Activated CD4-positive, alpha-beta T cell treated with anti-CD3 and anti-CD28 coated beads, Interleukin-2, amount 50 U/mL, for 4 hours (primary cell): ENCODE measurements around the gene FSTL3.

Experiments
- DNase-seq, 2 experiments: peaks; one replicate each; pipeline ENCODE4 v3.0.0-alpha.2; 2020

The FSTL3 gene

DNA sequence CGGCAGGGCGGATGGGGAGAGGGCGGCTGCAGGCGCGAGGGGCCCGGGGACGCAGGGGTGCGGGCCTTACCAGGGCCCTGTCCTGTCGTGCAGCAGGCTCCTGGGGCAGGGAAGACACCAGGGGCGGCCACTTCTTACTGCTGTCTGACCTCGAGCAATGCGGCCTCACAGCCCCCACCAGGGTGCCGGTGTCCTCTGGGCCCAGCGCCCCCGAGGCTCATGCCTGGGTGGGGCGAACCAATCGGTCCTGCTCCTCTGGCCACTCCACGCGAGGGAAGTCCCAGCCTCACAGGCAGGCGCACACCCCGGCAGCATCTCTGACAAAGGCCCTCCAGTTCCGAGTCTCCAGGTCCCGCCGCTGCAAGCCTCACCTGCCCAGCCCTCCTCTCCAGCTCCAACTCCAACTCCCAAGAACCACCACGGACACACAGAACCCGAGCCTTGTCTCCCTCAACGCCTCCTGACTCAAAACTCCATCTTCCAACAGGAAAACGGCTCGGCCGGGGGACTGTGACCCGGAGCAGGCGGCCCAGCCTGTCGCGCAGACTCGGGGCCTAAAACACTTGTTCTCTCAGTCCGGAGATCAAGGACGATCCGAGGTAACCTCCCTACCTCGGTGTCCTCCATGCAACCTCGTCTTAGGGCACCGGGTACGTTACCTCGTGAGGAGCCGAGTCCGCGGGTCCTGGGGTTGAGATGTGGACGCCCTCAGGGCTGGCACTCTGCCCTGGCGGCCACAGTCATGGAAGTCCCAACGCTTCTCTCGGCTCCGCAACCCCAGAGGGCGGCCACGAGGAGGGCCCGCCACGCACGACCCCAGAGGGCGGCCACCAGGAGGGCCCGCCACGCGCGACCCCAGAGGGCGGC, 30.0 kb upstream of the FSTL3 start:
- DNase-seq, result no peak

DNA sequence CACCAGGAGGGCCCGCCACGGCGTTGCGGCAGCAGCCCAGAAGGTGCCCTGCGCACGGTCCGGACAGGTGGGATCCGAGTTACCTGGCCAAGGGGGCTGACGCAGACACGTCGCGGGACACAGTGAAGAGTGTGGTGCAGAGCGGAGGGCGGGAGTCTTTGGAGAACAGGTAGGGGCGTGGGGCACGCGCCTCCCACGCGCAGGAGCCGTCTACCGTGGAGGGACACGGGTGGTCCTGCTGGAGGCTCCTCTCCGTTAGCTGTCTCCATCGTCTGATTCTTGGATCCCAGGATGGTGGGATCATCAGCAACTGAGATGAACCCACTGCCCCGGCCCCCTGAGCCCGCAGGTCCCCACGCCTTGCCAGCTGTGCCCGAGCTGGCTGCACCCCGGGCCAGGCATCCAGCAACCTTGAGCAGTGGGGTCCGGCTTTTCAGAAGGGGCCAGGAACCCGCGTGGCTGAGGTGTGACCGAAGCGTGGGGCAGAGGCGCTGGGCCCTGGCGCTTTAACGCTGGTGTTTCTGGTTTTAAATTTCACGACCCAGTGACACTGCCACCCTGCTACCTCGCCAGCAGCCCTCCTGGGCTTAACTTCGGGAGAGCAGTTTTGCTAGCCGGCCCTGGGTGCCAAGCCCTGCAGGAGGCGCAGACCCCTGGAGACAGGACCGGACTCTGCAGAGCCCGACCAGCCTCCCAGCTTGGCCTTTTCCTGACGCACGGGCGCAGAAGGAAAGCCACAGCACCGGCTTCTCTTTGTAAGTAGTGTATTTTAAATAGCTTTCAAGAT, 29.2 kb upstream of the FSTL3 start:
- no peak for DNase-seq

DNA sequence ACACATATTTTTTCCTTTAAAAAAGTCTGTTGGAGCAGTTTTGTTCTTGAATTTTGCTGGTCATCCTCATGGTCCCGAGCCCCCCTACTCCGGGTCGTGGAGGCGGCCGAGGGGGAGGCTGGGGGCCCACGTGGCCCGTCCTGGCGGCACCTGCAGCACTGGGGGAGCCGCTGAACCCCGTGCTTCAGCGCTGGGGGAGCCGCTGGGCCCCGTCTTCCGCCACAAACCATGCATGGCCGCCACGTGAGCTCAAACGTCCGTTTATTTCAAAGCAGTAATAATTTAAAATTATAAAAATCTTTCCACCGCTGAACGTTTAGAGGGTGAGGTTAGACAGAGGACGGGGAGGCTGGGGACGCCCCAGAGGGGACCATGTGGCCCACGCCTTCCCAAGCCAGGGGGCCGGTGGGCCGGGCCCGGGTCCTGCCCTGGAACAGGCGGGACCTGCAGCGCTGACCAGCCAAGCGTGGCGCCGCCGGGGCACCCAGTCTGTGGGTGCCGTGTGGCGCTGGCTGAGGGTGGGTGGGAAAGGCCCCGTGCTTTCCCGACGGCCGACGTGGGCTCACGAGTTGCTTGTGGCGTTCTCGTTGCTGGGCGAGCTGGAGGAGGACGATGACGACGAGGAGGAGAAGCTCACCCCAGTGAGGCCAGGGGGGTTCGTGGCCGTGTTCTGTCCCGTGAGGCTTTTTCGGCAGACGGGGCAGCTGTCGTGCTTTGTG, 28.5 kb upstream of the FSTL3 start:
- DNase-seq, result no peak

DNA sequence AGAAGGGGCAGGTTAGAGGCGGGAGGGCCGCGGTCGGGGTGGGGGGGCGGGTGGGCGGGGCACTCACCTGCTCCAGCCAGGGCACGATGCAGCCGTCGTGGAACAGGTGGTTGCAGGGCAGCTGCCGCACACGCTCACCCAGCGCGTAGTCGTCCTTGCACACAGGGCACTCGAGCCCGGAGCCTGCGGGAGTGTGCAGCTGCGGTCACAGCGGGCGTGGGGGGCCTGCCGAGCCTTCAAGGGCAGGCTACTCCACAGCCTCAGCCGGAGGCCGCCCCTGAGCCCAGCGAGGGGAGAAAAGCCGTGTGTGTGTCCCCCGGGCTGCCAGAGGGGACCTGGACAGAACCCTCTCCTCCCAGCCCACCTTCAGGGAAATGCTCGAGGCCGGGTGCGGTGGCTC, 27.9 kb upstream of the FSTL3 start:
- DNase-seq, result no peak

DNA sequence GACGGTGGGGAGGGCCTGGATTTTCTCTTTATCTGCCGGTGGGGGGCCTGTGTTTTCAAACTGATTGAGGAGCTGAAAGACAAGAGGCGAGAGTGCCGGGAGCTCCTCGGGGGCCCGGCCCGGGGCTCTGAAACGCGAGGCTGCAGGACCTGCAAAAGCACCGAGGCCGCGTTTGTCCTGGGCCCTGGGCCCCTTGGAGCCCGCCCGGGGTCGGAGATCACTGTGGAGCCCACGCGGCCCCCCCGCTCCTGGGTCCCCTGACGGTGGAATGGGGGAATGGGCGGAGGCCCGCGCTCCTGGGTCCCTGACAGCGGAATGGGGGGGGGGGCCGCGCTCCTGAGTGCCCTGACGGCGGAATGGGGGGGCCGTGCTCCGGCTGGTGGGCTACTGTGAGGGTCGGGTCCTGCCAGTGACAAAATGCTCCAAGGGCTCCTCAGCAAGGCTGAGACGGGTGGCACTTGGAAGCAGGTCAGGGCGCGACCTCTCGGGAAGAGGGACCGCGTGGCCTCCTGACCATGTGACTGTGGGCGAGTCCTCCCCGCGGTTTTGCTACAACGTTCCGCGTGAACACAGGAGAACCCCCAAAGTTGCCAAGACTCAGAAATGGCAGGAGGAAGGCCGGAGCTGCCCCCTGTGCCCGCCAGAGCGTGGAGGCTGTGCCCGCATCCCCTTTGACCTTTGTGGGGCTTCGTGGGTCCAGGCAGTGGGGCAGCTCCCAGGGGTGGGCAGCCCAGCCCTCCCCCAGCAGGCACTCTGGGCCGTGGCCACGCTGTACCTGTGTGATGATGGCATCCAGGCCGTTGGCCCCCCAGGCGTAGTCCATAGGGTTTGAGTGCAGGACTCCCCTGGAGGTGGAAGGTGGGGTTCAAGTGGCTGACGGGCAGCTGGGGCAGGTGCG, 27.0 kb upstream of the FSTL3 start:
- no peak for DNase-seq

DNA sequence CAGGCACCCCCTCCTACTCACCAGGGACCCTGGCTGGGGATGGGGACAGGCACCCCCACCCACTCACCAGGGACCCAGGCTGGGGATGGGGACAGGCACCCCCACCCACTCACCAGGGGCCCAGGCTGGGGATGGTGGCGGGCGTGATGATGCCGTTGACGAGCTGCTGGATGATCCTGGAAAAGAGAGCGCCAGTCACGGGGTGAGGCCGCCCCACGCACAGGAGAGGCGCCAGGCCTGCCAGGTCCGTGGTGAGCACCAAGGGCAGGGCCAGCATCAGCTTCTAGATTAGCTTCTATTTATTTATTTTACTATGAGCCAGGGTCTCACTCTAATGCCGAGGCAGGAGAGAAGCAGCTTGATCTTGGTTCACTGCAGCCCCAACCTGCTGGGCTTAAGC, 26.1 kb upstream of the FSTL3 start:
- no peak for DNase-seq

DNA sequence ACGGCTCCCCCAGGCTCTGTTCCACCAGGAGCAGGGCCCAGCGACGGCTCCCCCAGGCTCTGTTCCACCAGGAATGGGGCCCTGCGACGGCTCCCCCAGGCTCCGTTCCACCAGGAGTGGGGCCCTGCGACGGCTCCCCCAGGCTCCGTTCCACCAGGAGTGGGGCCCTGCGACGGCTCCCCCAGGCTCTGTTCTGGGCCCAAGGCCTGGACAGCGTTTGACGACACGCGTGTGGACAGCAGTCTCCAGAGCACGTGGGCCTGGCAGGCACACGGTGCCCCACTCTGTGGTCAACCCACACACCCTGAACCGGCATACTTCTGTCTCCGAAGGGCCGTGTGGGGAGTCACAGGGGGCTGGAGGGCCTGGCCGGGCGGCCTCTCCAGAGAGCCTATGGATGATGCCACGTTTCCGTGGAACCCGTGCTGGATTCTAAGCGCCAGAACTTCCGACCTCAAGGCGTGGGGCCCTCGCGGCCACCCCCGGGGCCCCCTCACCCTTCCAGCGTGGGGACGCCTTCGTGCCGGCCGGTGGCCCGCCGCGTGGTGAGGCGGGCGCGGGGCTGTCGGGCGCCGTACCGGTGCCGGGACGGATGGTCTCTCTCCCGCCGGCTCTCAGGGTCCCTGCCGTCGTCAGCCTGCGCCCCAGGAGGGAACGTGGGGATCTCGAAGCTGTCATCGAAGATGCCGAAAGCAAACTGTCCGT, 24.9 kb upstream of the FSTL3 start:
- DNase-seq, result no peak

DNA sequence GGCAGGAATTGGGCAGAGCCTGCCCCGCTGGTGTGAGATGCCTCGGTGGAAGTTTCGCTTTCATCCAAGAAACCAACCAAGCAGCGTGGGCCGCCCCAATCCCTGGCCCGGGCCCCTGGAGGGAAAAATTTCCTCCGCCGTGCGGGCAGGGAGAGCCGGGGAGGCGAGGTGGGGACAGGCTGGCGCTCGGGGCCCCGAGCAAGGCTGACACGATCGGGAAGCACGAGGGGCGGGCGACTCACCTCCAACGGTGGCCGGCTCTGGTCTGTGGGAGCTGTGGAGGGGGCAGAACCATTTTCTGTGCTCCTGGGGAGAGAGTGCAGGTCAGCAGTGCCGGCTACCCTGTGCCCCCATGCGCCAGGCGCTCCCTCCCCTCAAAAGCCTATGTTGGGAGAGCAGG, 24.2 kb upstream of the FSTL3 start:
- DNase-seq, result no peak

DNA sequence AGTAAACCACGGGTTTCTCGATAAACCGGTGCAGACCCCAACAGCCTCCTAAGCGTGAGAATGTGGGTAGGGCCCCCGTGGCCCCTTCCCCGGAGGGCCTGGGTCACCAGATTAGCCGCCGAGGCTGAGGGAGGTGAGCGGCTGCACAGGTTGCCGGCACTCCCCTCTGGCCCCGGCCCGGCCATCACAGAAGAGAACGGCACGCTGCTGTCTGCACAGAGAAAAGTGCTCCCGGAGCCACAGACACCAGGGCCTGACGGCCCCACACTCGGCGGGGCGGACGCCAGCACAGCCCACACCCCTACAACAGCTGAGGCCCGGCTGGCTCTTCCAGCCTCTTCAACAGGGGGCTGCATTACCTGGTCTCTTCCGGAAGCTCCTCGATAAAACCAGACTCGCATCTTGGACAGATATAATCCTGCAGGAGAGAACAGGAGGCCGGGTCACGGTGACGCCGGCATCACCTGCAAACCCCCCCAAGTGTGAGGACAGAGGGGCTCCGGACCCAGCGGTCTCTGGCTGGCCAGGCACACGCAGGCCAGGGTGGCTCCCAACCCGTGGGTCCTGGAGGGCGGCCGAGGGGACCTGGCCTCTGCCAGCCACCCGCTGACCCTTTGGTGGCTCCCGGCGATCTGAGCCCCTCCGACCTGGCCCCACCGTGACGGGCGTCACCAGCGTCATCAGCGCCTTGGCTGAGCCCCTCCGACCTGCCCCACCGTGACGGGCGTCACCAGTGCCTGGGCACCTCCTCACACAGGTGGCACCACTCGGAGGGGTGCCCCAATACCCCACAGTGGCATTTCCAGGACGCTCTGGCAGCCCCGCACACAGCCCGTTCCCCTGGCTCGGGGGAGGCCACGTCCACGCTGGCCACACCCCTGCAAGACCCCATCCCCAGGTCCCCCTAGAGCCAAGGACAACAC, 23.5 kb upstream of the FSTL3 start:
- no peak for DNase-seq

DNA sequence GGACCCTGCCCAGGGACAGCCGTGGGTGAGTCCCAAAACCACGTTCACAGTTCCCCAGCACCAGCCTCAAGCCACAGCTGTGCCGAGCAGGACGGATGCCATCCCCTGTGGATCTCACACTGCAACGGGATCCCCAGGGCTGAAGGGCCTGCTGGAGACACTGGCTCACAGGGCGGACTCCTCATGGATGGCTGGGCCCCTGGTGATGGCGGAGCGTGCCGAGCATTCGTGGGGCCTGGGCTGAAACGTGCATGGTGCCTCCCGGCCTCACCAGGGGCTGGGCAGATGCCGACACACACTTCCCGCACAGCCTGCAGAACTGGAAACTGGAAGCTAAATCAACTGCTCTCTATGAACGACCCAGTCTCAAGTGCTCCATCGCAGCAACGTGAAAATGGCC, 22.8 kb upstream of the FSTL3 start:
- DNase-seq, result no peak

DNA sequence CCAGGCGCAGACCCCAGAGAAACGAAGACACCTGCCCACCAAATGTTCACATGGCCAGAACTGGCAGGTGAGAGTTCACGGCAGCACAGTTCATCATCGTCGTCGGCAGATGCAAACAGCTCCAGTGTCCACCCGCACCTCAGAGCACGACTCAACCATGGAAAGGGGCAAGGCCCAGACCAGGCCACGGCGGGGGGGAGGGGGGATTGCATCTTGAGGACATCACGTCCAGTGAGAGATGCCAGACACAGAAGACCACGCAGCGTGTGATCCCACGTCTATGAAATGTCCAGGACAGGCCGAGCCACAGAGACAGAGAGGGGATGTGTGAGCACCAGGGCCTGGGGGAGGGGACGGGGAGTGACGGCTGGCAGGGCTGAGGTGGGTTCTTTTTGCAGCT, 20.5 kb upstream of the FSTL3 start:
- DNase-seq, result no peak

DNA sequence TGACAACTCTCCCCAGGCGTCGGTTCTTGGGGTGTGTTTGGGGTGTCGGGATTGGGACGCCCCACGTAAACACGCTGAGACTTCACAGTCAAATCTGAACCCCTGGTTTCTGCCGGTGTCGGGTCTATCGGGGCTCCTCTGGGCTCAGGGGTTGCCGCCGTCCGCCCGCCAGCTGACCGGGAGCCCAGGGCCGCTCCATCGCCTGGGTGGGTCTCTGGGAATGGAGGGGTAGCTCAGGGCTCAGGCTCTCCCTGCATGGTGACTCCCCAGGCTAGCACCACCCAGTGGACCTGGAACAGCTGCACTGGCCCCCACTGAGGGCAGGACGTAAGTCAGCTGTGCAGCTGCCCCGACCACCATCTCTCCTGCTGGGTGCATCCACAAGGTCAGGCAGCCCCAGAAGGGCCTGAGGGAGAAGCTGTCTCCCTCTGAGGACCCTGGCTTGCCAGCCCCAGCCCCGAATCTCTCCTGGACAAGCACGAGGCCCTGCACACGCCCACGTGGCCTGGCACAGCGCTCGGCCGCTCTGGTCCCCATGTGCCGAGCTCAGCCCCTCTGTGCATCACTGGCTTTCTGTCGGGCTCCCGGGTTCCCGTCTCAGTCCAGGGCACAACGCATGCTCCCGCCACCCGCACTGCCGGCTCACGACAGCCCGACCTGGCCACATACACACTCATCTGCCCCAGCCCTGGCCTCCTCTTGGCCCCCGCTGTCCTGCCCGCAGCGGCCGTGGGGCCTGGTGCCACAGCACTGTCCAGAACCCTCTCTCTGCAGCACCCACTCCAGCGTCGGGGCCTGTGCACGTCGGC, 19.2 kb upstream of the FSTL3 start:
- DNase-seq, result no peak

DNA sequence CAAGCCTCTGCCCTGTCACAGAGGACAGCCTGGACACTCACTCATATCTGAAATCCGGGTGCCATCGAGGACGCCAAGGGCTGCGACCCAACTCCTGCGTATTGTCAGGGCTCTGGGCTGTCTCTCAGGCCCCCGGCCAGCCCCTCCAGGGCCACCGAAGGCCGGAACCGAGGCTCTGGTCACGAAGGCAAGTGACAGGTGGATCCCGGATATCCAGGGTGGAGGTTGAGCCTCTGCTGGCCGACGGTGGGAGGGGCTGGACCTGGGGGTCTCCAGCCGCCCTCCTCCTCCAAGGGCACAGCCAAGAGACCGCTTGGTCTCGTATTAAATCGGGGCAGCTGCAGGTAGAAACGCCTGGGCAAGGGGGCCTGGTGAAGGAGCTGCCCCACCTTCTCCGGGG, 18.6 kb upstream of the FSTL3 start:
- DNase-seq, result no peak

DNA sequence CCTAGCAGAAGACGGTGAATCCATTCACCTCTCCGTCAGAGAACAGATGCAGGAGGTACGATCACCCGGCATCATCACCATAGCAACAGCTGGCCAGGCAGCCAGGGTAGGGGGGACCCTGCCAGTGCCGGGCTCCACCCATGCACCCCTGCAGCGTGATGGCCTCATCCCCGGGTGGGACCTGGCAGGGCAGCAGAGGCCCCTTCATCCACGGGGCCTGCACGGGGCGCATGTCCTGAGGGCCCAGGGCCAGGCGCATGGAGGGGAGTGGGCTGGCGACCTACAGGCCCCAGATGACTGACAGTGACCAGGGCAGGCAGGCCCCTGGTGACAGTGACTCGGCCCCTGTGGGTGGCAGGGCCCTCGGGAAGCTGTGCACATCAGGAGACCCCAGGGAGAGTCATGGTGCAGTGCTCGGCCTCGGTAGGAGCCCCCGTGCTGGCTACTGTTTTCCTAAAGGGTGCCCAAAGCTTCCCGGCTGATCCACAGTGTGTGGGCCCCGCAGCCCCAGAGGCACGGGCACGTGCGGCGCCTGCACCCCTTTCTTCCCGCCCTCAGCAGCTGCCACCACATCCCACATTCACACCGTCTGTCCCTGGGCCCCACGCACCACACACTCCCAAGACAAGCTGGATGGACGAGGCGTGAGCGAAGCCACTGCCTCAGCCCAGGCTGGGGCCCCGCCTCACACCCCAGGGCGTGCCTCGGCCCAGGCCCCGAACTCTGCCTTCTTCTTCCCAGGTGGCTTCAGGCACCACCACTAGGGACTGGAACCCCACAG, 17.9 kb upstream of the FSTL3 start:
- no peak for DNase-seq

DNA sequence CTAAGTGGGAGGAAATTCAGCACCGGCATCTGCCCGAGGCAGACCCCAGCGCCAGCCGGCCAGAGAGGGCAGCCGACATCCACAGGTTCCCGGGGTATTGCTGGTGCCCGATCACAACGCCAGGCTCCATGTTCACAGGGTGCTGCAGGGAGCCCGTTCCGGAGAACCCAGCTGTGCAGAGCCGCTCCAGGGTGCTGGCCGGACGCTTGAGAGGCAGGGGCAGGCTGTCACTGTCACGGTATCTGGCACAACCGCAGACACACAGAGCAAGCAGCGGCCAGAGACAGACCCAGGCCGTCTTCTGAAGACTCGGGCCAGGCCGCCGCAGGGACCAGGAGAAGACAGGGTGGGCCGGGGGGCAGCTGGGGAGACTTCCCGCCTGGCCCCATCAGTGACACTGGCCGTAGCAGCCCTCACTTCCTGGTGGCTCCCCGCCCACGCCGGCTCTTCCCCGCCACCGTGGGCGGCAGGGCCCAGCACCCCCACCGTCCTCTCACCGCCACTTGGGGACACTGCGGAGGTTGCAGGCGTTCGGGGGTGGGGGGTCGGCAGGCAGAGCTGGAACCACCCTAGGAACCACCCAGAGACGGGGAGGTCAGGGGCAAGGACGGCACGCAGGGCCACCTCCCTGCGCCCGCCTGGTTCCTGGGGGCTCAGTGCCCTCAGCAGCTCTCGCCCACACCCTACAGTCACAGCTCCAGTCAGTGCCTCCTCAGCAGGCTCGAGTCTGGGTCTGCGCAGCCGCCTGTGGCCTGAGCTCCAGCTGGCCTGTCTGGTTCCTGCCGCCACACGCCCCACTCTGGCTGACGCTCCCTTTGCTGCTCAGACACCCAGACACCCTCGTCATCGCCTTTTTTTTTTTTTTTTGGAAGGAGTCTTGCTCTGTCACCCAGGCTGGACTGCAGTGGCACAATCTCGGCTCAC, 17.0 kb upstream of the FSTL3 start:
- peak; percentile 38 for DNase-seq

DNA sequence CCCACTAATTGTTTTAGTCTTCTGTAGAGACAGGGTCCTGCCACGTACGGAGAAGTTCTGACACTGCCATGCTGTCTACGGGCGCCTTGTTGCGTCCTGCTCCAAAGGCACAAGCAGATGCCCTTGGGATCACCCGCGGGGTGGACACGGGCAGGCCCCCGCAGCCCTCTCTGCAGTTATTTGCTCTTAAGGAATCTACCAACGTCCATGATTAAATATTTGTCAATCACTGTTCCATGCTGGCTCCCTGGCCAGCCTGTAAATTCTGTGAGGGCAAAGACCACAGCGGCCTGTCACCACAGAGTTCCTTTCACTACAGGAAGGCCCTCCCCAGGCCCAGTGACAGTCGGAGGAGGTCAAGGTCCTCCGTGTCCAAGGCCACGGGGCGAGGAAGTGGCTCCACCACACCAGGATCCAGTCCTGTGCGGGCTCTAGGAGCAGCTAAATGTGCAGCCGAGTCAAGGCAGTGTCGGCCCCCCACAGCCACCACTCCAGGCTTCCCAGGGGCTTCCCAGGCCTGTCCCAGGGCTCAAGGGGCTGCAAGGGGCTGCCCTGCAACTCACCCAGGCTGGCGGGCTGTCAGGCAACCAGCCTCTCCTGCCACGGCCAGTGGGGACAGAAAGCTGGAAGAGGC, 15.3 kb upstream of the FSTL3 start:
- no peak for DNase-seq

DNA sequence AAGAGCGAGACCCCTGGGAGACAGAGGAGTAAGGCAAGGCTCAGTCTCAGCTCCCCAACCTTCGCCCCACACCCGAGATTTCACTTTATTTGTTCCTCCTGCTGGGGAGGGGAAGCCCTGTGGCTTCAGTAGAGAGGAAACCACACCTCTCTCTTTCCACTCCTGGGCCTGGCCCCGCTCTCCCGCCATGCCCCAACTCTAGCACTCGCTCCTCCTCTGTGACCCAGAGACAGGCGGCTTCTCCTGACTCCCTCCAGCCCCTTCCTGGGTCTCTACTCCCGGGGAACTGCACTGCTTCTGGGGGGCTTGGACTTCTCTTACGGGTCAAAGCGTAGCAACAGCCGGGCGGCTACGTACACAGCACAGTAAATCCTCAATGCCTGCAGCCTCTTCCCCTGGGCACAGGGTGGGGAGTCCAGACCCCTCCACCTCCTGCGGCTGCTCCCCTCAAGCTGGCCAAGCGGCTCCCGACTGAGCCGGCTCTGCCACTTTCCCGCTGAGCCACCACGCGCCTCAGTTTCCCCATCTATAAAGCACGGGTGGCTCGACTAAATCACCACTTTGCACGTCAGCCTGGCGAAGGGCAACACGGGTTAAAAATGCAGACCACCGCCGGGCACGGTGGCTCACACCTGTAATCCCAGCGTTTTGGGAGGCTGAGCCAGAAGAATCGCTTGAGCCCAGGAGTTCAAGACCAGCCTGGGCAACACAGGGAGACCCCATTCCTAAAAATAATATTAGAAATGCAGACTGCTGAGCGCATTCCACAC, 14.6 kb upstream of the FSTL3 start:
- peak; percentile 53 to 55 for DNase-seq
